HG03066 (cell line): ENCODE measurements around the gene PLAU.
"Not testable (repeated sequence)": the region's sequence is repeated elsewhere in the genome, so short reads cannot be mapped to it uniquely, and the experiment has no call there.

Experiments used
- ATAC-seq: cut with Tn5 transposase; IDR thresholded peaks from one replicate; pipeline ENCODE4 v1.9.1; 2021; ENCODE audit warnings: low read depth; ENCODE audit not compliant: unreplicated experiment

The PLAU gene

DNA sequence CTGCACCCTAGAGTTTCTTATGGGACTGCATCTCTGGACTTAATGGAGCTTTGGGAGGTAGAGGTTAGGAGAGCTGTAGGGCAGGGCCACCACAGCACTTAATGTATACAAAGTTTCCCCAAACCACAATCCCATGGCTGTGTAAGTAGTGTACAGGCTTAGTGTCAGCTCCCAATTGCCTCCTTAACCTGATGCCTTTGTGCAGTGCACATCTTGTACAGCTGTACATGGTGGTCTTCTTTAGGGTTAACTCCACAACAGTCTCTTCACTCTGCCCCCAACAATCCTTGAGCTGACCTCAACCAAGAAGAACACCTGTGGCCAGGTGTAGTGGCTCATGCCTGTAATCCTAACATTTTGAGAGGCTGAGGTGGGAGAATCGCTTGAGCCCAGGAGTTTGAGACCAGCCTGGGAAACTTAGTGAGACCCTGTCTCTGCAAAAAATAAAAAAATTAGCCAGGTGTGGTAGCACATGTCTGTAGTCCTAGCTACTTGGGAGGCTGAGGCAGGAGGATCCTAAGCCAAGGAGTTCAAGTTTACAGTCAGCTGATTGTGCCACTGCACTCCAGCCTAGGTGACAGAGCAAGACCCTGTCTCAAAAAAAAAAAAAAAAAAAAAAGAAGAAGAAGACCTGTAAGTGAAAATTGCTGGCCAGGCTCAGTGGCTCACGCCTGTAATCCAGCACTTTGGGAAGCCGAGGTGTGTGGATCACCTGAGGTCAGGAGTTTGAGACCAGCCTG is 6.8 kb downstream of the PLAU start:
- no peak for ATAC-seq

DNA sequence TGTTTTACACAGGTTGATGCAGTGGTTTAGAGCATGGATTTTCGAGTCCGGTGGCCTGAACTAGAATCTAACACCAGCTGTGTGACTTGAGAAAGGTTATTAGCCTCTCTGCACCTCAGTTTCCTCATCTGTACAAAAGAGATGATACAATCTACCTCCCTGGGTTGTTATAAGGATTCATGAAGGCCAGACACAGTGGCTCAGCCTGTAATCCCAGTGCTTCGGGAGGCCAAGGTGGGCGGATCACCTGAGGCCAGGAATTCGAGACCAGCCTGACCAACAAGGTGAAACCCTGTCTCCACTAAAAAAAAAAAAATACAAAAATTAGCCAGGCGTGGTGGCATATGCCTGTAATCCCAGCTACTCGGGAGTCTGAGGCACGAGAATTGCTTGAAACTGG is 8.5 kb downstream of the PLAU start:
- ATAC-seq: not testable (repeated sequence)

DNA sequence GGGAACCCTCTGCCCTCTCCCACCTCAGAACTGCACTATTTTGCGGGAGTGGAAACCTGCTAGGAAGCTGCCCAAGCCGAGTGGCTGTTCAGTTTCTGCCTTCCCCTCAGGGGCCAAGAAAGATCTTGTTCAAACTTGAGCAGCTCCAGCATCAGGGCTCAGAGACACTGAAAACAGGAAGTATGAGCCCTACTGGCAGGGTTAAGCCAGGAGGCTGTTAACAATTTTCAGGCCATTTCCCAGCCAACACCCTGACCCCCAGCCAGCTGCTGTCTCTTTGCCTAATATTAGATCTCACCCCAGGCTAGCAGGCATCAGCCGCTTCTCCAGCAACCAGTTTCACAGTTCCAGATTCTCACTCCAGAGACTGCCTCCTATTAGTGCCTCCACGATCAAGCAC is 9.2 kb downstream of the PLAU start:
- ATAC-seq: no peak

DNA sequence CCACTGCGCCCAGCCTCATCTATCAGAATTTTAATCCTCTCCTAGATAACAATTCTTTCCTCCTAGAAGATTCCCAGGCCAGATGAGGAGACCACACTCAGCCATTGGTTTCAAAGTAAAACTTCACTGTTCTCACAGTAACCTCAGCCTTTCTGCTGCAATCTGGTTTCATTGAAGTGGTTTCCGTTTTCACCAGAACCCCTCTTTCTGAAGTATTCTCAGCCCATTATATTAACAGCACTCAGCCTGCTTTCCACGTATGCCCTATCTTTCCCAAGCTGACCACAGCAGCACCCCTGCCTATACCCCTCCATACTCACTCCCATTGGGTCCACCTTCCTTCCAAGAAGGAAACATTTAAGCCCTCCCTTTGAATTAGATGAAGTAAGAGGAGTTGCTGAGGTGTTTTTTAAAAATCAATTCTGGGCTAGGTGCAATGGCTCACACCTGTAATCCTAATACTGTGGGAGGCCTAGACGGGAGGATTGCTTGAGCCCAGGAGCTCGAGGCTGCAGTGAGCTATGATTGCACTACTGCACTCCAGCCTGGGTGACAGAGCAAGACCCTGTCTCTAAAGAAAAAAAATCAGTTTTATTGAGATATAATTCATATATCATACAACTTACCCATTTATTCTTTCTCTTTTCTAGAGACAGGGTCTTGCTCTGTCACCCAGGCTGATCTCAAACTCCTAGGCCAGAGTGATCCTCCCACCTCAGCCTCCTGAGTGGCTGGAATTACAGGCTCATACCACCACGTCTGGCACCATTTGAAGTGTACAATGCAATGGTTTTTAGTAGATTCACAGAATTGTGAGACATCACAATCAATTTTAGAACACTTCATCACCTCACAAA is 11.3 kb downstream of the PLAU start:
- ATAC-seq: no peak

- ATAC-seq: no peak
Observed at GRCh38 chr10:73922864-73923133, 11.9 kb downstream of the PLAU start.

DNA sequence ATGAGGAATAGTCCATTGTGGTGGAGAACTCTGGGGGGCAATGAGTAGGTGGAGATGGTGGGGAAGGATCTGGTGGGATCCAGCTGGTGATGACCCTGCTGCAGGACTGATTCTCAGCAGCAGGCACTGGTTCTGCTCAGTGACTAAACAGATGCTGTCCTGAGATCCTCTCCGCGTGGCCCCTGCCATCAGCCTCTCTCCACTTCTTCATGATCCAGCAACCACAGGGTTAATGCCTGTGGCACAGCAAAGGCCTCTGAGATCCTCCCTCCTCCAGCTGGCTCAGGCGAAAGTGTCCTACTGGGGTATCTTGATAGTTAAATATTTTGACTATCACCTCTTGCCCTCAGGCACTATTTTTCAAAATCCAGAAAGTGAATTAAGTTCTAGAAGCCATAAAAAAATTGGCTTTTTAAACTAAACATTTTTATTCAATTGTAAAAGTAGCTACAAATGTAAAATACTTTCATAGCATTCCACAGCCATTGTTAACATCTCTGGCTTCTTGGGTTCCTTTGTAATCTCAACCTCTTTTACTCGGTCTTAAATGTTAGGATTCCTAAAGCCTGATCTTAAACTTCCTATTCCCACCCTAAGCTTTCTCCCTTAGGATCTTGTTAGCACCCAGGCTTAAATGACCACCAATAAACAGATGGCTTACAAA is 13.1 kb downstream of the PLAU start:
- no peak for ATAC-seq

GRCh38 chr10:73924935-73925334 is 14.0 kb downstream of the PLAU start:
- no peak for ATAC-seq

GRCh38 chr10:73925539-73925938 is 14.6 kb downstream of the PLAU start:
- no peak for ATAC-seq

GRCh38 chr10:73926152-73926764 is 15.3 kb downstream of the PLAU start:
- ATAC-seq: no peak

- not testable (repeated sequence) for ATAC-seq
Observed at GRCh38 chr10:73930630-73931327, 19.8 kb downstream of the PLAU start.

- no peak for ATAC-seq
Observed at GRCh38 chr10:73931767-73932619, 21.1 kb downstream of the PLAU start.

- ATAC-seq: no peak
Observed at GRCh38 chr10:73932620-73933112, 21.7 kb downstream of the PLAU start.

DNA sequence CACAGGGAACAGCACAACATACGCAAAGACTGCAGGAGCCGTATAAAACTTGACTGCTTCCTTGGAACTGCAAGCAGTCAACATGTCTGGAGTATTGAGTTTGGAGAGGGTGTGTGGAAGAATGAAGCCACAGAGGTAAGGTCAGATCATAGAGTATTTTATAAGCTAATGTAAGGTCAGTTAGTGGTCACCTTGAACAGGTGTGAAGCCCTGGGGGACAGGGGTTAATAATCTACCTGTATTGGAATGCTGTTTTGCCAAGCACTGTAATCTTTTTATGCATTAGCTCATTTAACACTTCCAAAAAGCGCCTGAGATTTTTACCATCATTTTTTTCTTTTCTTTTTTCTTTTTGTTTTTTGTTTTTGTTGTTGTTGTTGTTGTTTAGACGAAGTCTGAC is 23.1 kb downstream of the PLAU start:
- no peak for ATAC-seq

- ATAC-seq: no peak
Observed at GRCh38 chr10:73935895-73936294, 25.0 kb downstream of the PLAU start.

- no peak for ATAC-seq
Observed at GRCh38 chr10:73937333-73938043, 26.6 kb downstream of the PLAU start.

DNA sequence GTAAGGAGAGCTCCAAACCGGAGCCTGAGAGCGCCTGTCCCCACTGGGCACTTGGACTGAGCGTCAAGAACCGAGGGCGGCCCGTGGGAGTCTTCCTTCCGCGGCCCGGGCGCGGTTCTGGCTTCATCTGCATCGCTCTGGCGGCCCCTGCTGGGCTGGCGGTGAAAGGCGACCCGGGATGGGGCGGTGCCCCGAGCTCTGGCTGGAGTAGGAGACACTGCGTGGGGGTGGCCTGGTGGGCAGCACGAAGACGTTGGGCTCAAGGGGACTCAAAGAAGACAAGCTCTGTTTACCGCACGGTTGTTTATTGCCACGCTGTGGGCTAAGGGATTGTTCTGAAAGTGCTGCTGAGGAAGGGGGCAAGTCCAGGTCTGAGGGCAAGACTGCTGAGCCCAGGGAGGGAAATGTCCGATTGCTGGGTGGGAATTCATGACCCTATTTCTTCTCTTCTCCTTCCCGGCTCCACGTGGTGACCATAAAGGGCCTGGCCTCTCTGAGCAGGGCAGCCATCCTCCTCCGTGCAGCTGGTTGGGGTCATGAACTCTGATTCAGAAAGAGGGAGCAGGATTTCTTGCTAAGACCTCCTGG is 29.8 kb downstream of the PLAU start:
- ATAC-seq: peak; percentile 86

GRCh38 chr10:73941300-73941699 is 30.4 kb downstream of the PLAU start:
- no peak for ATAC-seq

DNA sequence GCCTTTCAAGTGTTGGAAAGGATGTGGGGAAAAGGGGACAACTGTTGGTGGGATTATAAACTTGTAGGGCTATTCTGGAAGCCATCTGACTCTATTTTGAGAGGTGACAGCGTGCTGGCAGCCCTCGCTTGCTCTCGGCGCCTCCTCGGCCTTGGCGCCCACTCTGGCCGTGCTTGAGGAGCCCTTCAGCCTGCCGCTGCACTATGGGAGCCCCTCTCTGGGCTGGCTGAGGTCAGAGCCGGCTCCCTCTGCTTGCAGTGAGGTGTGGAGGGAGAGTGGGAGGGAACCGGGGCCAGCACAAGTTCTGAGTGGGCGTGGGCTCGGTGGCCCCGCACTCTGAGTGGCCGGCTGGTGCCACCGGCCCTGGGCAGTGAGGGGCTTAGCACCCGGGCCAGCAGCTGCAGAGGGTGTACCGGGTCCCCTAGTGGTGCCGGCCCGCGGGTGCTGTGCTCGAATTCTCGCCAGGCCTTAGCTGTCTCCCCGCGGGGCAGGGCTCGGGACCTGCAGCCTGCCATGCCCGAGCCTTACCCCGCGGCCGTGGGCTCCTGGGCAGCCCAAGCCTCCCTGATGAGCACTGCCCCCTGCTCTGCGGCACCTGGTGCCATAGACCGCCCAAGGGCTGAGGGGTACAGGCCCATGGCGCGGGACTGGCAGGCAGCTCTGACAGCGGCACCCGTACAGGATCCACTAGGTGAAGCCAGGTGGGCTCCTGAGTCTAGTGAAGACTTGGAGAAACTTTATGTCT is 33.6 kb downstream of the PLAU start:
- no peak for ATAC-seq
